Keratinocyte (primary cell): ENCODE data around the gene APOD. TPM values are rescaled to one million over a fixed set of nuclear protein-coding genes. Genes with fewer than 3 reads are reported as not detected.

ENCODE experiments used
- DNase-seq: peaks from one replicate; pipeline ENCODE4 v3.0.0-alpha.2; 2011; ENCODE audit warnings: low read depth, missing footprints, low spot score
- FAIRE-seq: peaks from 2 replicates; lab custom pipeline; 2011; peaks lifted over from hg19 to GRCh38; lab: Jason Lieb, UNC
- H2AFZ ChIP-seq: 2 replicates; pipeline ENCODE4 v1.6.0; 2012; ENCODE audit warnings: low read length, control low read depth, inconsistent platforms; ENCODE audit not compliant: control insufficient read depth
- H3K27ac ChIP-seq: 2 replicates; pipeline ENCODE4 v1.5.1; 2011; ENCODE audit warnings: low read length; ENCODE audit not compliant: control insufficient read depth, insufficient read depth
- H3K27me3 ChIP-seq: 3 replicates; pipeline ENCODE4 v1.6.0; 2011; ENCODE audit warnings: low read length; ENCODE audit not compliant: control insufficient read depth, insufficient read depth; ENCODE audit errors: extremely low read depth
- H3K36me3 ChIP-seq, 2 experiments: 2 replicates in 1 of 2; 3 replicates in 1 of 2; pipeline ENCODE4 v1.5.1; 2011; ENCODE audit warnings: low read length in 2 of 2, mild to moderate bottlenecking in 1 of 2; ENCODE audit not compliant: control insufficient read depth in 2 of 2, insufficient read depth in 2 of 2; ENCODE audit errors: extremely low read depth in 1 of 2
- H3K4me1 ChIP-seq: 3 replicates; pipeline ENCODE4 v1.5.1; 2011; ENCODE audit warnings: low read length; ENCODE audit not compliant: control insufficient read depth, insufficient read depth; ENCODE audit errors: extremely low read depth
- H3K4me2 ChIP-seq: 3 replicates; pipeline ENCODE4 v1.6.0; 2011; ENCODE audit warnings: low read depth, low read length; ENCODE audit not compliant: control insufficient read depth, insufficient read depth; ENCODE audit errors: extremely low read depth
- H3K4me3 ChIP-seq, 3 experiments: fragments of 200-600 bp in 1 of 3; sonication (generic) in 1 of 3; 2 replicates in 2 of 3; 3 replicates in 1 of 3; pipeline ENCODE4 v1.5.1; 2011 to 2016; ENCODE audit warnings: low read length in 3 of 3, mild to moderate bottlenecking in 3 of 3, control low read depth in 2 of 3, inconsistent platforms in 1 of 3, low read depth in 1 of 3, mixed read lengths in 1 of 3, mixed run types in 1 of 3, moderate library complexity in 1 of 3; ENCODE audit not compliant: control insufficient read depth in 2 of 3, insufficient read depth in 2 of 3; ENCODE audit errors: extremely low read depth in 1 of 3
- H3K79me2 ChIP-seq: 2 replicates; pipeline ENCODE4 v1.6.0; 2012; ENCODE audit warnings: low read length; ENCODE audit not compliant: control insufficient read depth, insufficient read depth
- H3K9ac ChIP-seq: 3 replicates; pipeline ENCODE4 v1.6.0; 2011; ENCODE audit warnings: low read length; ENCODE audit not compliant: control insufficient read depth, insufficient read depth; ENCODE audit errors: extremely low read depth
- H3K9me1 ChIP-seq: 3 replicates; pipeline ENCODE4 v1.6.0; 2011; ENCODE audit warnings: low read length; ENCODE audit not compliant: control insufficient read depth, insufficient read depth; ENCODE audit errors: extremely low read depth
- H3K9me3 ChIP-seq: 2 replicates; pipeline ENCODE4 v1.5.1; 2012; ENCODE audit warnings: low read depth, low read length; ENCODE audit not compliant: control insufficient read depth
- H4K20me1 ChIP-seq: 3 replicates; pipeline ENCODE4 v1.6.0; 2011; ENCODE audit warnings: low read length; ENCODE audit not compliant: control insufficient read depth, insufficient read depth; ENCODE audit errors: extremely low read depth
- EZH2 ChIP-seq: IDR thresholded peaks from one replicate; pipeline ENCODE4 v1.6.1; 2012; ENCODE audit warnings: inconsistent platforms, mild to moderate bottlenecking, low read length, moderate library complexity
- dilution Hi-C: fragments of 300-500 bp; cut with MboI; formaldehyde crosslinking; loops from one replicate; pipeline ENCODE4 v1.7.0; 2020; ENCODE audit warnings: low sequenced_read_pairs; ENCODE audit not compliant: extremely low pct_ligation_motif_present
- polyA plus RNA-seq, 5 experiments: library from polyadenylated mRNA; depleted of rRNA in 3 of 5; stranded (reverse) in 3 of 5; stranded (forward) in 1 of 5; unstranded in 1 of 5; fragments of >200 nt; gene quantifications; 1 replicate in 1 of 5; 2 replicates in 3 of 5; 3 replicates in 1 of 5; pipeline versions ENCODE4 v1.2.1 to v1.2.3, GENCODE V29; 2011 to 2012; ENCODE audit warnings: missing spikeins in 2 of 5, low read depth in 1 of 5, low replicate concordance in 1 of 5
- TF ChIP-seq, protein P1 (sequence below), 3 experiments: IDR thresholded peaks in 1 of 3; conservative IDR thresholded peaks in 1 of 3; optimal IDR thresholded peaks in 1 of 3; 2 replicates in 2 of 3; 3 replicates in 1 of 3; pipeline versions ENCODE3 to v1.5.1; 2011; ENCODE audit warnings: low read length in 3 of 3, mild to moderate bottlenecking in 3 of 3, moderate library complexity in 2 of 3, control low read depth in 1 of 3, inconsistent platforms in 1 of 3; ENCODE audit not compliant: insufficient read depth in 2 of 3; ENCODE audit errors: extremely low read depth in 1 of 3

Gene APOD
- polyA plus RNA-seq, 1 donor (not counting 4 experiments of a cell fraction or from before 2014, with no cell fraction given): not detected

DNA sequence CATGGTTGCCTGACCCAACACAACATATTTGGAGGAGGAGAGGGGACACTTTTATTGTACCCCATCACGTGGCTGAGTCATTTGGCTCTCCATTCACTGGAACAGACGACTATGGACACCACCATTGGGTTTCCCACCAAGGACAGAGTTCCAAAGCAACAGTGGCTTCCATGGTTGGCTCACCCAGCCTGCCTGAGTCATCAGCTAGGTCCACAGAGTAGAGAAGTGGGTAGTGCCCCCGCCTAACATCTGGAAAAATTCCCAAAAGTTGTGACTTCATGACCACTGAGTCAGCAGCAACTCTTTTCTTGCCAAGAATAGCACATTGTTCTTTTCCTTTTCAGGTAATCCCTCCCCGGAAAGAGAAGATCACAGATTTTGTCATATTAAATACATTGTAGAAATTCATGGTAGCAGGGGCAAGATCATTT lies 37.6 kb downstream of the APOD start:
- no peaks in the 10 kb centered on the region for H3K27me3 ChIP-seq
- H3K9ac ChIP-seq: no peak overlapping the region
- no peak overlapping the region for H3K4me3 ChIP-seq
- DNase-seq: peak; percentile 74
- FAIRE-seq: peak; percentile 86
- H3K4me2 ChIP-seq: peak overlapping the region; percentile 69
- peak overlapping the region; percentile 5 for H3K27ac ChIP-seq
- no peaks in the 10 kb centered on the region for H3K36me3 ChIP-seq
- peaks cover 21% of the 10 kb centered on the region for H3K4me1 ChIP-seq
- H3K9me3 ChIP-seq: no peaks in the 10 kb centered on the region
- dilution Hi-C loops: no loop called here
- no peak overlapping the region for H2AFZ ChIP-seq
- H4K20me1 ChIP-seq: no peaks in the 10 kb centered on the region
- no peak for TF ChIP-seq EZH2
- TF ChIP-seq, protein P1, sequence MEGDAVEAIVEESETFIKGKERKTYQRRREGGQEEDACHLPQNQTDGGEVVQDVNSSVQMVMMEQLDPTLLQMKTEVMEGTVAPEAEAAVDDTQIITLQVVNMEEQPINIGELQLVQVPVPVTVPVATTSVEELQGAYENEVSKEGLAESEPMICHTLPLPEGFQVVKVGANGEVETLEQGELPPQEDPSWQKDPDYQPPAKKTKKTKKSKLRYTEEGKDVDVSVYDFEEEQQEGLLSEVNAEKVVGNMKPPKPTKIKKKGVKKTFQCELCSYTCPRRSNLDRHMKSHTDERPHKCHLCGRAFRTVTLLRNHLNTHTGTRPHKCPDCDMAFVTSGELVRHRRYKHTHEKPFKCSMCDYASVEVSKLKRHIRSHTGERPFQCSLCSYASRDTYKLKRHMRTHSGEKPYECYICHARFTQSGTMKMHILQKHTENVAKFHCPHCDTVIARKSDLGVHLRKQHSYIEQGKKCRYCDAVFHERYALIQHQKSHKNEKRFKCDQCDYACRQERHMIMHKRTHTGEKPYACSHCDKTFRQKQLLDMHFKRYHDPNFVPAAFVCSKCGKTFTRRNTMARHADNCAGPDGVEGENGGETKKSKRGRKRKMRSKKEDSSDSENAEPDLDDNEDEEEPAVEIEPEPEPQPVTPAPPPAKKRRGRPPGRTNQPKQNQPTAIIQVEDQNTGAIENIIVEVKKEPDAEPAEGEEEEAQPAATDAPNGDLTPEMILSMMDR (optimal IDR thresholded peaks at IDR 0.05 in 1 of 3, IDR thresholded peaks at IDR 0.05 in 1 of 3, conservative IDR thresholded peaks at IDR 0.05 in 1 of 3; ENCODE audit: extremely low read depth in 1 of 3, insufficient read depth in 2 of 3, low read length in 3 of 3): no peak
- H3K9me1 ChIP-seq: no peaks in the 10 kb centered on the region
- H3K79me2 ChIP-seq: peaks cover 16% of the 10 kb centered on the region

DNA sequence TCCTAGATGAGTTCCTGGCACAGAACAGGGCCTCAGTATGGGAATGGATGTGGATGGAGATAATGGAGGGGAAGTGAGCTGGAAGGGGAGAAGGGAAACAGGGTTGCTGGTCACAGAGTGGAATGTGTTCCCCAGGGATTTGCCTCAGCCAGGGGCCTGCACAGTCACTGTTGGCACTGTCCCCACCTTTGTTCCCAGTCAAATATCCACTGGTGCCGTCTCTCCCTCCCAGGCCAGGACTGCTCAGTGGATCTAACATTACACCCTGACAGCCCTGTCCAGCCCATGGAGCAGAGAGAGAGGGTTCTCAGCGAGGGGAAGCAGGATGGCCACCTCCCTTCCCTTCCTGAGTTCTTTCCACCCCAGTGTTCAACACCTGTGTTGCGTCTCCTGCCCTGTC lies 39.1 kb downstream of the APOD start:
- no peak overlapping the region for H3K4me3 ChIP-seq
- H3K27ac ChIP-seq: no peak overlapping the region
- no peak for FAIRE-seq
- no peak overlapping the region for H3K4me2 ChIP-seq
- peaks cover 31% of the 10 kb centered on the region for H3K79me2 ChIP-seq
- no peaks in the 10 kb centered on the region for H3K9me1 ChIP-seq
- H3K4me1 ChIP-seq: peaks cover 28% of the 10 kb centered on the region
- no peaks in the 10 kb centered on the region for H3K27me3 ChIP-seq
- no peaks in the 10 kb centered on the region for H3K9me3 ChIP-seq
- no peaks in the 10 kb centered on the region for H4K20me1 ChIP-seq
- H3K9ac ChIP-seq: no peak overlapping the region
- TF ChIP-seq, protein P1 (optimal IDR thresholded peaks at IDR 0.05 in 1 of 3, IDR thresholded peaks at IDR 0.05 in 1 of 3, conservative IDR thresholded peaks at IDR 0.05 in 1 of 3; ENCODE audit: extremely low read depth in 1 of 3, insufficient read depth in 2 of 3, low read length in 3 of 3): no peak
- TF ChIP-seq EZH2: no peak
- no peak for DNase-seq
- H2AFZ ChIP-seq: no peak overlapping the region
- no peaks in the 10 kb centered on the region for H3K36me3 ChIP-seq
- dilution Hi-C loops: no loop called here
